Measurements from ENCODE around the gene TNNC2.

- no peak for TF ChIP-seq CTCF (conservative IDR thresholded peaks at IDR 0.05 in 1 of 2, IDR thresholded peaks at IDR 0.05 in 1 of 2; ENCODE audit: extremely low read depth in 1 of 2, insufficient read depth in 1 of 2, low read depth in 1 of 2, low read length in 2 of 2)
- TF ChIP-seq EZH2 (IDR thresholded peaks at IDR 0.05; ENCODE audit: borderline replicate concordance, low read length), result no peak
These were observed 47.5 kb upstream of the TNNC2 start for GRCh38 chr20:45874576-45874975.
